GM10266 (cell line): ENCODE measurements around the gene CA5A.

Source experiments
- DNase-seq: peaks from one replicate; pipeline ENCODE4 v3.0.0; 2012; ENCODE audit errors: extremely low spot score
- CTCF ChIP-seq: IDR thresholded peaks from 2 replicates; pipeline ENCODE4 v1.5.1; 2012; ENCODE audit warnings: mild to moderate bottlenecking, low read depth; ENCODE audit not compliant: control insufficient read depth, insufficient read depth; ENCODE audit errors: missing control alignments

The CA5A gene

GRCh38 chr16:87931504-87931903 is 4.8 kb downstream of the CA5A start:
- no peak for DNase-seq
- no peak for TF ChIP-seq CTCF

GRCh38 chr16:87930456-87930855 is 5.9 kb downstream of the CA5A start:
- TF ChIP-seq CTCF, result peak; percentile 39
- no peak for DNase-seq

- no peak for TF ChIP-seq CTCF
Observed at GRCh38 chr16:87929986-87930385, 6.3 kb downstream of the CA5A start.

GRCh38 chr16:87927195-87927562 is 9.2 kb downstream of the CA5A start:
- DNase-seq, result no peak

More at GRCh38 chr16:87929986-87930385, 6.3 kb downstream of the CA5A start:
- no peak for DNase-seq

GRCh38 chr16:87926246-87927194 is 9.8 kb downstream of the CA5A start:
- peak; percentile 75 for DNase-seq
- no peak for TF ChIP-seq CTCF

More at GRCh38 chr16:87927195-87927562, 9.2 kb downstream of the CA5A start:
- no peak for TF ChIP-seq CTCF

- TF ChIP-seq CTCF, result no peak
- DNase-seq, result peak; percentile 34
Observed at GRCh38 chr16:87924811-87925670, 11.3 kb downstream of the CA5A start.
